HG03135 (cell line): ENCODE data around the gene NEMP1.
"Not testable (repeated sequence)": the region's sequence is repeated elsewhere in the genome, so short reads cannot be mapped to it uniquely, and the experiment has no call there.

Experiments used
- ATAC-seq: cut with Tn5 transposase; IDR thresholded peaks from one replicate; pipeline ENCODE4 v1.9.1; 2021; ENCODE audit warnings: mild to moderate bottlenecking, moderate library complexity; ENCODE audit not compliant: unreplicated experiment

The NEMP1 gene

GRCh38 chr12:57078519-57079404 lies at the start of gene NEMP1:
NEMP1 (minus strand) TSS chr12:57078791; CDS start chr12:57078745, 46 bp downstream.
- ATAC-seq: peak; percentile 96

- ATAC-seq: no peak
Measured at GRCh38 chr12:57127726-57128518, 49.3 kb upstream of the NEMP1 start, which contains the start of gene LRP1. LRP1 (plus strand) TSS chr12:57128483; CDS start chr12:57128965, 482 bp downstream.

- ATAC-seq: no peak
Measured at GRCh38 chr12:57127101-57127725, 48.6 kb upstream of the NEMP1 start.

GRCh38 chr12:57126561-57126960 lies 48.0 kb upstream of the NEMP1 start:
- ATAC-seq: no peak

- no peak for ATAC-seq
Measured at GRCh38 chr12:57126061-57126460, 47.5 kb upstream of the NEMP1 start.

GRCh38 chr12:57124261-57124877 lies 45.8 kb upstream of the NEMP1 start:
- ATAC-seq: no peak

GRCh38 chr12:57123813-57124212 lies 45.2 kb upstream of the NEMP1 start:
- no peak for ATAC-seq

- ATAC-seq: not testable (repeated sequence)
Measured at GRCh38 chr12:57120718-57121117, 42.1 kb upstream of the NEMP1 start.

- ATAC-seq: no peak
Measured at GRCh38 chr12:57119294-57120085, 40.9 kb upstream of the NEMP1 start.

- ATAC-seq: no peak
Measured at GRCh38 chr12:57118711-57119271, 40.2 kb upstream of the NEMP1 start.

- ATAC-seq: no peak
Measured at GRCh38 chr12:57116580-57117281, 38.1 kb upstream of the NEMP1 start.

GRCh38 chr12:57112492-57113294 lies 34.1 kb upstream of the NEMP1 start:
- peak; percentile 52 for ATAC-seq

- ATAC-seq: peak; percentile 52
Measured at GRCh38 chr12:57111031-57111734, 32.6 kb upstream of the NEMP1 start, which contains the start of gene STAT6. STAT6 (minus strand) TSS chr12:57111362; CDS start chr12:57108278, 3,084 bp downstream.

GRCh38 chr12:57110104-57111030 lies 31.8 kb upstream of the NEMP1 start:
- ATAC-seq: peak; percentile 52

GRCh38 chr12:57109207-57110103 lies 30.9 kb upstream of the NEMP1 start:
- no peak for ATAC-seq
